ENCODE measurements around the gene CXCR5. TPM values are rescaled to one million over a fixed set of nuclear protein-coding genes. Genes with fewer than 3 reads are reported as not detected.

CXCR5 gene
- total RNA-seq, 1 experiment from 2014 or later, result 0.02 TPM

DNA sequence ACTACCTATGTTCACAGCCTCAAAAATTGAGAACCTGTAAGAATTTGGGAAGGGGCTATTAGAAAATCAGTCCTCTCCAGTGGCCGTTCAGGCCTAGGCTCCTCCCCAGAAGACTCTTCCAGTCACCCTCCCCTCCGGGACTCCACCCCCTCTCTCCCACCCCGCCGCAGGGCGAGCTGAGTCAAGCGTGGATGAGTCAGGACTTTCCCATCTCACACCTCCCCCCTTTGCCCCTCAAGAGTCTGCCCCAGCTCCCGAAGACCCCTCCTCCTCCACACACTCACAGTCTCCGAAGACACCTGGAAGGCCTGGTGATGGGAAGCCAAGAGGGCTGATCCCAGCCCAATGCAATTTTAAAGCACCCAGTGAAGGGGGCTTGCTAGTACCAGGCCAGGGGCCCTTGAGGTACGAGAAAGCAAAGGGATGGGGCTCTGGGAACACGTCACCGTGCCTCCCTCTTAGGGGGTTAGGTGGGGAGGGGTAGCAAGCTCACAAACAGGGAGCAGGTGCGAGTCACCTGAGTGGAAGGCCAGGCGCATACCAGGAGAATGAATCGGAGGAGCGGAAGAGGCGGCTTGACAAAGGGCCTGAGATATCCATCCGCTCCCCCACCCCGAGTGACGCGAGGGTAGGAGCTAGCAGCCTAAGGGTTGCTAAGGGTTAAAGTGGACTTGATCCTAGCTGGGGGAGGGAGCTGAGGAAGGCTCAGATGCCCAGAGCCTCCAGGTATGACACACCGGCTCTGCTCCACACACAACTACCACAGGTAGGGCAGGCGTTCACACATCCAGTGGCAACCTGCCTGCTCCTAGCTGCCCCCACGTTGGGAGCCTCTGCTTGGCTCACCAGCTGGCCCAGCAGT is 28.4 kb downstream of the CXCR5 start:
- DNase-seq (ENCODE audit: extremely low read depth, low read depth), result peak; percentile 81

DNA sequence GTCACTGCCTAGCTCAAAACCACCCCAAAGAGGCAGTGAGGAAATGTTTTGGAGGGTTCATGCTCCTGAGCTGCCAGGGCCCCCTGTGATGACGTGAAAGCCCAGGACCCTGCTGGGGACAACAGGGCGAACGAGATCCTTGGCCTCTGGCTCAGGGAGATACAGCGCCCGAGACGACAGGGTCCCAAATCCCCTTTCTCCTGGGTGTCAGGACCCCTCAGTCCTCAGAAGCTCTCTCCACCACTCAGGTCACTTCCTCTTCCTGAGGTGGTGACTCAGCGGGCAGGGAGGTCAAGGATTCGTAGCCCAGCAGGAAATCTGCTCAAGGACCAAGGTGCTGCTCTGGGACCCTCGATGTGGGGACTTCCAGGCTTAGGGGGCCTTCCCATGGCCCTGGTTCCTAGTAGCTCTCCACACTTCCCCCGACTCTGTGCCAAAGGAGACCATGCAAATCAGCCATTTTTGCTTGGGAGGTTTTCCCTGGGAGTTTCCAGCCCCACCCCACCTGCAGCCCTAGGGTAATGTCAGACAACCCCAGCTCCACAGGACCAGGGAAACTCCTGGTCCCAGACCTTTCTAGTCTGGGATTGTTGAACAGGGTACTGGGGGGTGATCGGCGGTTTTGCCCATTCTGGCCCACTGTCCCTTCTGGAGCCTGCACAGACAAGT is 29.2 kb downstream of the CXCR5 start:
- DNase-seq (ENCODE audit: extremely low read depth, low read depth), result no peak

DNA sequence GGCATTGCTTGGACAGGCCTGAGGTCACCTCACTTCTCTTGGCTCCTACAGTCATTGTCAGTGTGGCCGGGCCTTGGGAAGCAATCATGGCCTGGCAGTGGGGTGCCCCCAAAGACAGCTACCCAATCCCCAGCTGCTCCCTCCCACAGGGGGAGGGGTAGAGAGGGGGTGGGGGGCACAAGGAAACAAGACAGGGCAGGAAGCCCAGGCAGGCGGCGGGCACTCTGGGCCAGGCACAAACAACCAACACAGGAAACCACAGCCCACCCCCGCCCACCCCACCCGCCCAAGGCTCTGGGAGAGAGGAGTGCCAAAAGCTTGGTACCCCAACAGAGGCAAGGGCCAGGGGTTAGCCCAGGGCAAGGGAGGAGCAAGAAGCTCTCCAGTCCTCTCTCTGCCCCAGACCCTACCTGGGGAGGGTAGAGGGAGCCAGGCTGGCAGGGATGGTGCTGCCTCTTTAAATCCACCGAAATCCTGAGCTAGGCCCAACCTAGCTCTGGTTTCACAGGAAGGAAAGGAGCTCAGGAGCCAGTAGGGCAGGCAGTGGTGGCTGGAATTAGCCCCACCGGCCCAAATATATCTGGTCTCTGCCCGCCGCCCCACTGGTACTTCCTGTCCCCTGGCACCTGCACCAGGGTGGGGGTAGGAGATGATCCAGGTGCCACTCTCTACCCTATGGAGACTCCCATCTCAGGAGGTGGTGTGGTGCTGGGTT is 29.9 kb downstream of the CXCR5 start:
- DNase-seq (ENCODE audit: extremely low read depth, low read depth), result no peak

DNA sequence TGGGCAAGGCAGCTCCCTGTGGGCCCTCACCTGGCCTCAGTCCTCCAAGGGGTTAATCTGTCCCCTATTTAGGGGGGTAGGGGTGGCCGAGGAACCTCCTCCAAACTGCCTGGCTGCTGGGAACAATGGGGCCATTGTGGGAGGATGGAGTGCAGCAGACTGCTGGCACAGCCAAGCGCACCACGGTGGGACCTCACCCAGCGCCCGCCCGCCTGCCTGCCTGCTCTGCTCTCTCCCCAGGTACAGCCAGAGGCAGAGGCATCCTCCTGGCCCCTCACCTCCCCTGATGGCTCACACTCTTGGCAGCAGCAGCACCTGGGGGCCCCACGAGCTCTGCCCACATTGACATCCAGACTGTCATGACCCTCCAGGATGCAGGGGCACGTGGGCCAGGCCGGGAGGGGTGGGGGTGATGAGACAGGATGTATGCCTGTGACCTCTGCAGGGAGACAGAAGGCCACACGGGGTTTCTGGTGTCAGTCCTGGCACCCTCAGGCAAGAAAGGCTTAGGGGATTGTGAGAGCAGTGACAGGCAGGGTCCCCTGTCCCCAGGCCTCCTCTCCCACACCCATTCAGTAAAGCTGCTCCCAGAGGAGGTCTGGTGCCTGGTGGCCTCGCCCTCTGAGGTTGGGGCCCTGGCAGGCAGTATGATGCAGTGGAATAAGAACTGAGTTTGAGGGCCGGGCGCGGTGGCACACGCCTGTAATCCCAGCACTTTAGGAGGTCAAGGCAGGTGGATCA is 30.7 kb downstream of the CXCR5 start:
- no peak for DNase-seq (ENCODE audit: extremely low read depth, low read depth)

DNA sequence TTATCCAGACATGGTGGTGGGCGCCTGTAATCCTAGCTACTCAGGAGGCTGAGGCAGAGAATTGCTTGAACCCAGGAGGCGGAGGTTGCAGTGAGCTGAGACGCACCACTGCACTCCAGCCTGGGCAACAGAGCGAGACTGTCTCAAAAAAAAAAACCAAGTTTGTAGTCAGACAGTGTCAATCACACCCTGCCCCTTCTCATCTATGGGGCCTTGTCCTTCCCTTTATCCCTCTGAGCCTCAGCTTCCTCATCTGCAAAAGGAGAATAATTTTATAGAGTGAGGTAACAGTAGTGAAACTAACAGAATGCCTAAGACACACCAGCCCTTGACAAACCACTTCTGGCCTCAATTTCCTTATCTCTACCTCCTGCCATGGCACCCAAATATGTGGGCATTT is 31.3 kb downstream of the CXCR5 start:
- no peak for DNase-seq (ENCODE audit: extremely low read depth, low read depth)

DNA sequence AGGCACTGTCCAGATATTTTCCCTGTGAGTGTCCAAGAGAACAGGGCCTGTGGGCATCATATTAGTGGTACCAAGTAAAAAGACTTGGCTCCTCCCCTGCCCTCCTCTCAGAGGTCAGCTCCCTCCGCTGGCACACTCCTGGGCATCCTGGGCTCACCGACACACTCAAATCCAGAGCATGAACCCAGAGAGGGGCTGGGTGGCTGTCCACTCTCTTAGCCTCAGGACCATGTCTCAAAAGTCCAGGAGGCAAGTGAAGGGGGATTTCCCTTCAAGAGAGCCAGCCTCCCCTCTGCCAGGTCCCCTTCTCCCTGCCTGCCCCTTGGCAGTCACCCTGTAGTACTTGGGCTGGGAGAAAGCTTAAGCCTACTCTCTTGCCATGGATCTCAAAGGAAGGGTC is 31.7 kb downstream of the CXCR5 start:
- DNase-seq (ENCODE audit: extremely low read depth, low read depth), result no peak

DNA sequence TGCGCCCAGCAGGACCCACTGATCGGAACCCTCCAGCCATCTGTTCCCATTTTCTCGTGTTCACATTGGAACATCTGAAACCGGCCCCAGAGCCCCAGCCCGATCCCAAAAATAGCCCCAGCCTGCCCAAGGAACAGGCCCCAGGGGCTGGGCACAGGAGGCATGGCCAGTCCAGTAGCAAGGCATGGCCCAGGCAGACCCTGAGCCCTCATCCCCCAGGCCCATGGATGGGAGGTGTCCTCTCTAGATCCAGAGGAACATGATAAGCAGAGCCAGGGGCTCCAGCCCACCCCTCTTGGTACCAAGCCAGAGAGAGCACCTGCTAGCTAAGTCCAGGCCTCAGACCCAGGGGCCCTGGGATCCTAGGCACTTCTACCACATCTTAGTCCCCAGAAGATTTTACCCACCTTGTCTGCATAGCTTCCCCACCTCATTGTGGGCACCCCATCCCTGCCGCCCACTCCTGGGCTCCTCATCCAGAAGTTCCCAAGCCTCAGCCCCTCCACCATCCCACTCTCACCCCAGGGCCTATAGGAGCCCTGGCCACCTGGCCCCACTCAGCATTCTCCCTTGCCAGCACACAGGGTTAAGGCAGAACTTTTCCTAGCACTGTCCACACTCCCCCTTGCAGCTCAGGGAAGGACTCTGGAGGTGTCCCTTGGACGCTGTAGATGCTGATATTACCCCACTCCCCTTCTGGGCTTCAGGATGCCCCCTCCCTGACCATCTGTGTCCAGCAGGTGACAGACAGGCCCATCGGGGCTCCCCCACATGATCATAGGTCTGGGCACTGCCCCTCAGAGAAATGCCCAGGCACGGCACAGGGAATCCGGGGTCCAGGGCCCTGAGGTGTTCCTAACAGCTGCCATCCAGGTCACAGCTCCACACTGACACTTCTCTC is 32.5 kb downstream of the CXCR5 start:
- no peak for DNase-seq (ENCODE audit: extremely low read depth, low read depth)

DNA sequence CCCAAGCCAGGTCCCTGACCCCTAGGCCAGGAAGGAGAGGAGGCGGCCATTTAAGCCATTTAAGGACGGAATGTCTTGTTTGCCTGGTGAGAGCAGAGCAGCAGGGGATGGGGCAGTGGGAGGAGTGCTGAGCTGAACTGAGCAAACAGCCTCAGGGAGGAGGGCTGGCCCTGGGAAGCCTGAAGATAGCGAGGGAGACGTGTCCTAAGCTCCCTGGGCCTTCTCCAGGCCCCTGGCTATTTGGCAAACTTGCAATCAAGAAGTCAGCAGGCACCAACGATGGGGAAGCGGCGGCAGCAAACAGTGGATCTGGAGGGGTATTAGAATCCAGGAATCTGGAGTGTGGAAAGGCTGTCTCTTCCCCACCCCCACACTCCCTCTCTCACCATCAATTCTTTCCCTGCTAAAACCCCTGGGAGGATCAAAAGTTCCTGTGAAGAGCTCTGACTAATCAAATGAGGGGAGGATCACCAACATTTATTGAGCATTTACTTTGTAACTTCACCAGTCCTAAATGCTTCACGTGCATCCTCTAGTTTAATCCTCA is 33.2 kb downstream of the CXCR5 start:
- DNase-seq (ENCODE audit: extremely low read depth, low read depth), result peak; percentile 65

DNA sequence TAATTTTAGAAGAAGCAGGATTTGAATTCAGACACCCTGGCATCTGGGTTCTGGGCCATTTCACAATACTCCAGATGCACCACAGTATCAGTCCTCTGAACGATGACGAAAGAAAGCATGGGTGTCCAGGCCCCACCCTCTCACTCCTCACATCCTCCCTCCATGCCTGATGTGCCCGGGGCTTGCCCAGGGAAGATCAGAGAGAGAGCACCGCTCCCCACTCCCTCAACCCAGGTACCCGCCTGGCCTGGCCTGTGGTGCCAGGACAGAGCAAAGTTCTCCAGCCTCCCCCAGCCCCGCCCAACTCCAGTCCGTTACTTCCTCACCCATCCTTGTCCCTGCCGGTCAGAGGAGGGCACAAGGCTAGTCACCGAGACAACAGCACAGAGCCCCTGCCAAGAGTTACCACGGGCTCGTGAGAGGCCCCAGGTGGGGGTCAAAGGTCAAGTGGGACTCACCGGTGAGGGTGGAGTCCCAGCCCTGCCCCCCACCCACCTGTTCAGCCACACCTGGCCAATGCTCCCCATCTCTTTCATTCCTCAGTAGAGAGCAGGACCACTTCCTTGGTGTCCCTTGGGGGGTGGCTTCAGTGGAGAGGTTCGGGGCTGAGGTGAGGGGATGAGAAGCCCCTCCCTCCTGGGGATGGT is 33.9 kb downstream of the CXCR5 start:
- DNase-seq (ENCODE audit: extremely low read depth, low read depth), result peak; percentile 89

DNA sequence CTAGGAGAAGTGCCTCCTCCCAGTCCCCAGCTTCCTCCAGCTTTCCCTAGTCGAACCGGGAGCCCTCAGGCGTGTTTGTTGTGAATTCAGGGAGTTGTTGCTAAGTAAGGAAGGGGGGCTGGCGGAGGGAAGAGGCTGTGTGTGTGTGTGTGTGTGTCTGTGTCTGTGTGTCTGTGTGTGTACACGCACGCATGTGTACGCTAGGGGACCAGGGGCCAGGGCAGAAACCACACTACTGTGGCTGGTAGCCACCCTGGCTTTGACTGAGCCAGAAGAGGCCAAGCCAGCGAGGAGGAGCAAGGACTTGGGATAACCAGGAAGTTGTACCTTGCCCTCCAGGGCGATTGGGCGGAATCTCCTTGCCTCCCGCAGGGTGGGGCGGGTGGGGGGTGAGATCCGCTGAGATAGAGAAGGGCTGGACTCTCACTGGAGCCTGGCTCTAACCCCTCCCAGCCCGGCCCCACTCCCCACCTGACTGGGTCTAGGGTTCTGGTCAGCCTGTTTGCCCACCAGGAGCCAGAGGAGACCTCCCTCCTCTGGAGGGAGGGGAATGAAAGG is 34.5 kb downstream of the CXCR5 start:
- peak; percentile 84 for DNase-seq (ENCODE audit: extremely low read depth, low read depth)

DNA sequence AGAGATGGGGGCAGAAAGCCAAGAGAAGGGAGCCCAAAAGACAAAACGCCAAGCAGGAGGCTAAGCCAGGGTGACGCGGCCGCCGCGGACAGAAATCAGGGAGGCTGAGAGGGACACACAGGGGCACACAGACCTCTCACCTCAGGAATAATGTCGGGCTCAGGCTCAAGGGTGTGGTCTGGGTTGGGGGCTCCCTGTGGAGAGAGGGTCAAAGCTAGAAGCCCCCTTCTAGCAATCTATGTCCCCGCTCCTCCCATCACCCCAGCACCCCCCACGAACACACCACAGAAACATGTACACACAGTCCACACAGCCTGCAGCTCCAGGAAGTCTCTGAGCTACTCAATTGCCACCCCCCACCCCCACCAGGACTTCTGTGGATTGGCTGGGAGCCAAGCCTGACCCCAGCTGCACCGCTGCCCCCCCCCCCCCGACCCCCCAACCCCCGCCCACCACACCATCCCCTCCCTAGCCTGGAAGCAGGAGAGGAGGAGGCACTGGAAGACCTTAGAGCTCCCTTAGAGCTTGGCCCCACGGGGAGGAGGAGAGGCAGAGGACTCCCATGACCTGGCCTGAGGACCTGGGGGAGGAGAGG is 35.1 kb downstream of the CXCR5 start:
- no peak for DNase-seq (ENCODE audit: extremely low read depth, low read depth)

DNA sequence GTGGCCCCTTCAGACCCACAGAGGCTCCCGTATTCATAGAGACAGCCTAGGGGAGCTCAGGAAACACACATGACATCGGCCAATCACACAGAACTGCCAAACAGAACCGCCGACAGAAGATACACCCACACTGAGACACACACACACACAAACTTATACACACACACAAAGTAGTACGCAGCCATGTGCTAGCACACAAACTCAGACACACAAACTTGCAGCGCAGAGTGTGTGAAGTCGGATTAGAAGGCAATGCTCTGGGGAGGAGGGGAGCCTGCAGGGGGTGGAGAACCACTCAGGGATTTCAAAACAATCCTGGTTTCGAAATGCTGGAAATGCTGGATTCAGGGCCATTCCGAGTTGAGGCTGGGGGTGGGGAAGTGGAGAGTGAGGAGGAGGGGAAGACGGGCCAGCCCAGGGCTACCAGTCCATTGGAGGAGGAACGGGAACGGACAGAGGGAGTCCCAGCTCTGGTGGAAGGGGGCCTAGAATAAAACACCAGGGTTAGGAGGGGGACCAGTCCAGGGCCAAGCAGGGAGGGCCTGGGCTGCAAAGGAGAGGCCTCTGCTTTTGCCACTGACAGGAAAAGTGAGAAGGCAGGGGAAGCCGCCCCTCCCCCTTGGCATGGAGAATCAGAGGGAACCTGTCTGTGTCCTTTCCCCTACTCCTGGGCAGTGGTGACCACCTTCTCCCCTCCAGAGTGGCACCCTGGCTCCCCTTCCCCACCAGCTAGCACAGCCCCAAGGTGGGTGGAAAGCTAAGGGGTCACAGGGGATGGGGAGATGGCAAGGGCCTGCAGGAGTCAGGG is 37.6 kb downstream of the CXCR5 start:
- DNase-seq (ENCODE audit: extremely low read depth, low read depth), result peak; percentile 73

DNA sequence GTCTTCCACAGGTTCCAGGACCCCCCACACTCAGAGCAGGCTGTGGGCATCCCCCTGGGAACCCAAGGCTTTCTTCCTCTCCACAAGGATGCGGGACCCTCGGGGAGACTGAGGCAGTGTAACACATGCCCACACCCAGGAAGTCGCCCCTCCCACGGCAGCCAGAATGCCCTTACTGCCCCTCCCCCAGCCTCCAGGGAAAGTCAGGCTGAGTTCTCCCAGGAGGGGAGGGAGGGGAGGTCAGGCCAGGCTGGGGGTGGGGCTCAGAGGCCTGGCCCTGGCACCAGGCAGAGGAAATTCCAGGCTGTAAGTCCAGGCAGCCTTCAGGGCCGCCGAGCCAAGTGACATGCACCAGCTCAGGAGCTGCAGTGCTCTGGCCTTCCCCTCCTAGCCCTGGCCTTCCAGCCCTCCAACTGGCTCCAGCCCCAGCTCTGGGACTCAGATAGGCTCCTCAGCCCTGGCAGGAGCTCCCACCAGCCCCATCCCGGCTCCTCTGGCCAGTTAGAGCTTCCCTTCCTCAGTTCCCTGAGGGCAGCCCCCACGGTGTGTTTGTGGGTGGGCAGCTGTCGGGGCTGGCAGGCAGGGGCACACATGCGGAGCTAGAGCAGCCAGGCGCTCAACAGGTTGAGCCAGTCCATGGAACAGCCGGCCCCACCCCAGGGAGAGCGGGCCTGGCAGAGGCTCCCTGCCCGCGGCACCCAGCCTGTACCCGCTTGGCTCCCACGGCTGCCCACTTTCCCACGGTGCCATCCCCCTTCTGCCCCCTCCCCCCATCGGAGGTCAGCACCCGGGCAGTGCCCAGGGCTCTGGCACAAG is 38.4 kb downstream of the CXCR5 start:
- peak; percentile 83 for DNase-seq (ENCODE audit: extremely low read depth, low read depth)

DNA sequence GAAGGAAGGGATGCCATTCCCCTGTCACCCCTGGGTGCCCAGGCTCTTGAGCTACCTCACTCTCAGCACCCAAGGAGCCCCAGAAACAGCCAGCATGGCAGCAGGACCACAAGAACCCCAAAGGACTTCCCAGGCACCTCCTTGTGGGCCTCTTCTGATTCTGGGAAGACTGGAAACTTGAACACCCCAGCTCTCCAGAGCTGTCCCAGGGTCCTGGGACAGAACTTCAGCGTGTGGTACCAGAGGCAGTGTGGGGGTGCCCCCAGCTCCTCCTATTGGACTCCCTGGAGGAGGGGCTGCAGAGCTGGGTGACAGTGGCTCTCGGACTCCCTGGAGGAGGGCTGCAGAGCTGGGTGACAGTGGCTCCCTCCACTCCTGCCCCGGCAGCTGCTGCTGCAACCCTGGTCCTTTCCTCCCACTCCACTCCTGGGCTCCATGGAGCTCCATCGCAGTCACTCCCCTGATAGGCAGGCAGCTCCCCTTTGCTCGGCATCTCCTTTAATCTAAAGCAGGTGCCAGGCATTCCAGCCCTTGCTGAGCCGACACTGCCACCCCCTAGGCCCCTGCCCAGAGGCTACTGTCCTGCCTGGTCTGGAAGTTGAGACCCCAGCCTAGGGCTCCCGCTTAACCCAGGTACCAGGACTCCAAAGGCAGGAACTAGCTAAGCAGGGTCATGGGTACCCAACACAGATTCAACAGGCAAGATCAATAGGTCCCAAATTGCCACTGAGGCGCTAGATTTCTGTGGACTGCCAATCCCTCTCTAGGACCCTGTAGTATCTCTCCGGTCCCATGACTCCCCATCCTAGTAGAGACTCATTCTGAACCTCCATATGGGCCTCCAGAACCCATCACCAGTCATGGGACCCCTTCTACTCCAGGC is 39.3 kb downstream of the CXCR5 start:
- no peak for DNase-seq (ENCODE audit: extremely low read depth, low read depth)

DNA sequence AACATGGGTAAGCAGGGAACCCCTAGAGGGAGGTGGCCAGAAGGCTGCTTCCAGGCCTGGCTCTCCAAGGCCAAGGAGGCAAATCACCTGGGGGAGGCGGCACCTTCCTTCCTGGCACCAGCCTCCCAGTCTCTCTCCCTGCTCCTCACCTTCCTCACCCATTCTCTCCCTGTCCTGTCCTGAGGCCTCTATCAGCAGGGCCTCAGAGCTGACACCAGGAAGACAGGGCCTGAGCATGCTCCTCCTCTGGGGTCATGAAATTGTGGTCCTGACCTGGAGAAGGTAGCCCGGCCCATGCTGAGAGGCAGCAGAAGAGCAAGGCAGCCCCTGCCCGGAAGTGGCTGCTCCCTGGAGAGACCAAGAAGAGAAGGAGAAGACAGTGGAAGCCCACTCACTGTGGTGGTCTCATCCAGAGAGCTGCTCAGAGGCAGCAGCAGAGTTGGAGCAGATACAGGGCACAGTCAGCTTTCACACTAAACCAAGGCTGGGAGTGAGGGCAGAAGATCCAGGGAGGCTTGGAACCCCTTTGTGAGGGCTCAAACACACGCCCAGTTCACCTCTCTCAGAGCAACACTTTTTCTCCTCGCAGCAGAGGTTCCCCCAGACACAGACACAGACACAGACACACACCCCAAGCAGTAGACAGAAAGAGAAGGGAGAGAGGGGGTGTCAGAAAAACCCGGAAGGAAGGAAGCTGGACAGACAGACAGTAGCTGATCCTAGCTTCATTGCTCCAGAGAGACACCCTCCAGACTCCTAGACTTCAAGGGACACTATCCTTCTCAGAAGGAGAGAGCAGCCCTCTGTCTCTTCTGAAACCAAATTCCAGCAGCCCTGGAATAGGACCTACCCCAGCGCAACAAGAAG is 40.3 kb downstream of the CXCR5 start:
- DNase-seq (ENCODE audit: extremely low read depth, low read depth), result no peak

All from NCI-H460 (cell line).